GM20000 (cell line): ENCODE measurements around the gene MED15.

Source experiments
- DNase-seq: peaks from one replicate; pipeline ENCODE4 v3.0.0; 2012; ENCODE audit warnings: low spot score
- TF ChIP-seq, protein P1 (sequence below): IDR thresholded peaks from 2 replicates; pipeline ENCODE4 v1.5.1; 2012; ENCODE audit warnings: mild to moderate bottlenecking, control low read depth; ENCODE audit errors: extremely low read depth, missing control alignments

The MED15 gene, protein sequence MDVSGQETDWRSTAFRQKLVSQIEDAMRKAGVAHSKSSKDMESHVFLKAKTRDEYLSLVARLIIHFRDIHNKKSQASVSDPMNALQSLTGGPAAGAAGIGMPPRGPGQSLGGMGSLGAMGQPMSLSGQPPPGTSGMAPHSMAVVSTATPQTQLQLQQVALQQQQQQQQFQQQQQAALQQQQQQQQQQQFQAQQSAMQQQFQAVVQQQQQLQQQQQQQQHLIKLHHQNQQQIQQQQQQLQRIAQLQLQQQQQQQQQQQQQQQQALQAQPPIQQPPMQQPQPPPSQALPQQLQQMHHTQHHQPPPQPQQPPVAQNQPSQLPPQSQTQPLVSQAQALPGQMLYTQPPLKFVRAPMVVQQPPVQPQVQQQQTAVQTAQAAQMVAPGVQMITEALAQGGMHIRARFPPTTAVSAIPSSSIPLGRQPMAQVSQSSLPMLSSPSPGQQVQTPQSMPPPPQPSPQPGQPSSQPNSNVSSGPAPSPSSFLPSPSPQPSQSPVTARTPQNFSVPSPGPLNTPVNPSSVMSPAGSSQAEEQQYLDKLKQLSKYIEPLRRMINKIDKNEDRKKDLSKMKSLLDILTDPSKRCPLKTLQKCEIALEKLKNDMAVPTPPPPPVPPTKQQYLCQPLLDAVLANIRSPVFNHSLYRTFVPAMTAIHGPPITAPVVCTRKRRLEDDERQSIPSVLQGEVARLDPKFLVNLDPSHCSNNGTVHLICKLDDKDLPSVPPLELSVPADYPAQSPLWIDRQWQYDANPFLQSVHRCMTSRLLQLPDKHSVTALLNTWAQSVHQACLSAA

DNA sequence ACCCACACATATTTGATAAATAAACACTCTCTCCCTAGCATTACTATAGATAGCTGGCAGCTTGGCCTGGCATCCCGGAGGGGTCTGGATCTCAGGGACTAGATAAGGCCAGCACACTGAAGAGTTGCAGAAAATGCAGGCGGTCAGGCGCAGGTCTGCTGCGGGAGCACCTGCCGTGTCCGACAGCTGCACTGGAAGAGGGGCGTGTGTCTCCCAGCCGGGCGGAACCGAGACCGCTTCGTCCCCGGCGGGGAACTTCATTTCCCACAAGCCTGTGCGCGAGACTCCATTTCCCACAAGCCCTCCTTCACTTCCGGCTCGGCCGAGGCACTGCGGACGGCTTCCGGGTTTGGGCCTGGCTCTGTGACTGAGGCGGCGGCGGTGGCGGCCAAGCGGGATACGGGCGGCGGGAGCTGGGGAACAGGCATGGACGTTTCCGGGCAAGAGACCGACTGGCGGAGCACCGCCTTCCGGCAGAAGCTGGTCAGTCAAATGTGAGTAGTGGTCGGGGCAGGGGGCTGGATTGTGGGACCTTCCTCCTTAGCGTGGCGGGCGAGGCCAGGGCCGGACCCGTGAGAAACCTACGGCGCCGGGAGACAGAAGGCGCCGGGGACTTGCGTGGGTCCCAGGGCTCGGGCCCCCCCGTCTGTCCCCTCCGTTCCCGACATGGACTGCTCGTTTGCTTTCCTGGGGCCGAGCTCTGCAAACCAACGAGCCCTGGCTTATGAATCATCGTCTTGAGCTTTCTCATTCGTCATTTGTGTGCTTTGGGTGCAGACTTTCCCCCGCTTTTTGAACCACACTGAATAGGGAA, at the start of gene MED15:
MED15 (plus strand) TSS at position 358 of the 814 bp plus-strand sequence; CDS start at position 427, 69 bp downstream.
- DNase-seq: peak; percentile 88
- TF ChIP-seq, protein P1, sequence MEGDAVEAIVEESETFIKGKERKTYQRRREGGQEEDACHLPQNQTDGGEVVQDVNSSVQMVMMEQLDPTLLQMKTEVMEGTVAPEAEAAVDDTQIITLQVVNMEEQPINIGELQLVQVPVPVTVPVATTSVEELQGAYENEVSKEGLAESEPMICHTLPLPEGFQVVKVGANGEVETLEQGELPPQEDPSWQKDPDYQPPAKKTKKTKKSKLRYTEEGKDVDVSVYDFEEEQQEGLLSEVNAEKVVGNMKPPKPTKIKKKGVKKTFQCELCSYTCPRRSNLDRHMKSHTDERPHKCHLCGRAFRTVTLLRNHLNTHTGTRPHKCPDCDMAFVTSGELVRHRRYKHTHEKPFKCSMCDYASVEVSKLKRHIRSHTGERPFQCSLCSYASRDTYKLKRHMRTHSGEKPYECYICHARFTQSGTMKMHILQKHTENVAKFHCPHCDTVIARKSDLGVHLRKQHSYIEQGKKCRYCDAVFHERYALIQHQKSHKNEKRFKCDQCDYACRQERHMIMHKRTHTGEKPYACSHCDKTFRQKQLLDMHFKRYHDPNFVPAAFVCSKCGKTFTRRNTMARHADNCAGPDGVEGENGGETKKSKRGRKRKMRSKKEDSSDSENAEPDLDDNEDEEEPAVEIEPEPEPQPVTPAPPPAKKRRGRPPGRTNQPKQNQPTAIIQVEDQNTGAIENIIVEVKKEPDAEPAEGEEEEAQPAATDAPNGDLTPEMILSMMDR: no peak

DNA sequence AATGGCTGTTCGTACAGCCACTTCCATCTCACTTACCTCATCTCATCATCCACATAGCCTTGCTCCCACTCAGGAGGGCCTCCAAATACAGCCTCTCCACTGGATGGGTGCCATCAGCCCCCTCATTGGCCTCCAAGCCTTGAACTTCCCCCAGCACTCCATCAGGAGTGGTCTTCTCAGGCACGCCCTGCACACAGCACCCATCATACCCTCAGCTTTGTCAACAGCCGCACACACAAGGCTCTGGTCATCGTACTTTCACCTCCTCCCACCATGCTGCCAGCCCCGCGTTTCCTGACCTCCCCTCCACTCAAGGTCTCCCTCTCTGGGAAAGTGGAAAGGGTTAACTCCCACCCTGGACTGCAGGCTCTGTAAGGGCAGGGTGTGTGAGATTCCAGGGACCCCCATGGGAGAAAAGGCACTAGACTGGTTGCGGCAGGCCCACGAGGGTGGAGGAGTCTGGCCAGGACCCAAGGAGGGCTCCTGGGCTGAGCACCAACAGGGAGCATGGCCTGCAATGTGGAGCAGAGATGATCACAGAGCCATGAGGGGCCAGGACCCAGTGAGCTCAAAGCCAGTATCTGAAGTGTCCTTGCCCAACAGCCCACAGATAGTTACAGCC, 48.8 kb upstream of the MED15 start:
- DNase-seq: no peak
- TF ChIP-seq, protein P1: no peak

DNA sequence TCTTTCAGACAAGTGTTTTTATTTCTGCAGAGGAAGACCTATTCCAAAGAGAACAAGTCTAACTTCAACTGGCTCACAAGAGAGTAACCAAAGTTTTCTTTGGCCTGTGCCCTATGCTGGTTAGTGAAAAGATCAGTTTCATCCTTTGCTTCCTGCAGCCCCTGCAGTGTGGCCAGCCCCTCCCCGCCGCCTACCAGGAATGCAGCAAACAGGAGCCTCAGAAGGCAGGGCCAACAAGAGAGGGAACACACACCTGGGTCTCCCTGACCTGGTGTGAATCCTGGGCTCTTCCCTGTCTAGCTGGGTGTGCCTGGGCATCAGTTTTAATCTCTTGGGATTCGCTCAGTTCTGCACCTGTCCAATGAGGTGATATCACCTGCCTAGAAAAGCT, 48.3 kb upstream of the MED15 start:
- TF ChIP-seq, protein P1: no peak
- DNase-seq: no peak

DNA sequence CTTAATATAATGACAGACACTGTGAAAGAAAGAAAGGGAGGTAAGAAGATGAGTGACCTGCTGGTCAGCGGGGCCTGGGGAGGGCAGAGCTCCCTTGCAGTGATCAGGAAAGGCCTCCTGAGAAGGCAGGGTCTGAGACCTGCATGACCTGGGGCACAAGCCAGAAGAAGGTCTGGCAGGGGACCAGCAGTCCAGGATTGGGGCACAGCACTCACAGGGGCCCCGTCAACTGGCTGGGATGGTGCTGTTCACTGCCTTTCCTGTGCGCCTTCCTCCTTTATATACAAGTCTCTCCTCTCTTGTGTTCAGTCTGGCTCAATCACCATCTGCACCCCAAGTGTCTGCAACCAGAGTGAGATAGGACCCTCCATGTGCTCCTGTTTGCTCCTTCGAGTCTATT, 47.5 kb upstream of the MED15 start:
- no peak for DNase-seq
- TF ChIP-seq, protein P1: no peak

DNA sequence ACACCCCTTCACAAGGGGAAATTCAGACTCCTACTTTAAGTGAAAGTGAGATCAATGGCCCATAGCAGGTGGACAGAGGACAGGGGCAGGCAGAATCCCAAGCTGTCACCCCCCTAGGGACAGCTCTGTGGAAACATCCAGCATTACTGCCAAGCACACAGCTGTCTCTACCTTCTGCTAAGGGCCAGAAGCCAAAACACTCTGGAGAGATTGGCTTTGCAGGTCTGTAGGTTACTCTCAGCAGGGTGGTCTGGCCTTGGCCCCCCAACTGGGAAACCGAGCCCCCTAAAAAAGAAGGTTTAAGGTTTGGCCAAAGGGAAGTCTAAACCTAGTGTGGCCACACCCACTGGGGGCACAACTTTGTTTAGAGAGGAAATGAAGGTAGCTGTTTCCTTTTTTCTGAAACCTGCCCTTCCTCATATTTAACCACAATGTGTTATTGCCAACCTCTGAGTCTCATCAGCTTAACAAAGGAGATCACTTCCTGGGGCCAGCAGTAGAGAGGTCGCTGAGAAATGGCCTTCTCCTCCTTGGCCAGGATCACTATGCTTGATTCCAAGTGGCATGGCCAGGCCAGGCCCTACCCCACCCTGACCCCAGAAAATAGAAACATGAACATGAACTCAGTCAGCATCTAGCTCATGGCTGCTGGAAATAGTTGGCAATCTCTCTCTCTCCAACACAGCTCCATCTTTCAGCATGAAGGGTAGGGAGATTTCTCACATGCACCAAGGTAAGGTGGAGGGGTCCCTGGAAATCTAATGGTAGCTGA, 43.9 kb upstream of the MED15 start:
- peak; percentile 41 for DNase-seq
- TF ChIP-seq, protein P1: no peak

DNA sequence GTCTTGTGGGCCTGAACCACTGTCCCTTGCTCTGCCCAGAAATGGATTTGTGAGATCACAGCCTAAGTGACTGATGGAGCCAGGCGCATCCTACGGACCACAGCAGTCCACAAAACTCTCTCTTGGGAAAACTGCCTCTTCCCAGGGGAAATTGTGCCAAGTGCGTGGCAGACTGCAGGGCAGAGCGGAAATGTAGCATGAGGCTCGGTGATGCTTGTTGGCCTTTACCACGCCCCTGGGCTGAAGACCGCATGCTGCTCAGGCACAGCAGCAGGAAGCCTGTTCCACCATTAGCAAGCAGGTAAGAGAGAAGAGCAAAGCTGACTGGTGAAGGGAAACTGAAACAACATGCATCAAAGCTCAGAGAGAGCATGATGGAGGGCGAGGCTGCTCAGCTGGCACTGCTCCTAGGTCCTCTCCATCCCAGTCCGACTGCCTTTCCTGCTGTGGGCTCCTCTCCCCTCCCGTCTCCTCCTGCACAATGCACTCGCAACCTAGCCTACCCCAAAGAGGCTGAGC, 43.3 kb upstream of the MED15 start:
- no peak for DNase-seq
- TF ChIP-seq, protein P1: no peak
